Measurements from ENCODE around the gene CREBL2. TPM values are rescaled to one million over a fixed set of nuclear protein-coding genes. Genes with fewer than 3 reads are reported as not detected.

Gene CREBL2
- total RNA-seq, 1 experiment from 2014 or later = 19.0 TPM

GRCh38 chr12:12693111-12693671 is 81.5 kb downstream of the CREBL2 start:
- in situ Hi-C loops (cut with HindIII; ENCODE audit: low sequenced_read_pairs) = no loop called here
- no peak for DNase-seq (ENCODE audit: low spot score)

Other genes with a start within 250 kb of the CREBL2 start
- 16.2 and 29.6 TPM in 2 replicates for gene DUSP16, start 49.0 kb upstream of the CREBL2 start, total RNA-seq (2014; rRNA removed; shearing (Covaris generic))
- 1.0 and 1.3 TPM in 2 replicates for gene GPR19, start 84.3 kb downstream of the CREBL2 start, total RNA-seq (2014; rRNA removed; shearing (Covaris generic))
- 65.6 and 81.7 TPM in 2 replicates for gene CDKN1B, start 105.5 kb downstream of the CREBL2 start, total RNA-seq (2014; rRNA removed; shearing (Covaris generic))
- 31.6 and 39.5 TPM in 2 replicates for gene APOLD1, start 173.8 kb downstream of the CREBL2 start, total RNA-seq (2014; rRNA removed; shearing (Covaris generic))
- gene DDX47, start 201.5 kb downstream of the CREBL2 start, total RNA-seq (2014; rRNA removed; shearing (Covaris generic)) = 117 and 172 TPM in 2 replicates

All from G401 (cell line).